GM18505 (cell line): ENCODE measurements around the gene IPCEF1.

ENCODE experiments used
- ATAC-seq: cut with Tn5 transposase; IDR thresholded peaks from one replicate; pipeline ENCODE4 v1.9.1; 2021; ENCODE audit not compliant: unreplicated experiment
- POLR2A ChIP-seq: IDR thresholded peaks from 4 replicates; pipeline ENCODE4 v1.6.1; 2011; ENCODE audit warnings: borderline replicate concordance; ENCODE audit not compliant: insufficient read depth, insufficient read length; ENCODE audit errors: extremely low read depth

The IPCEF1 gene

GRCh38 chr6:154164397-154164796, 192.2 kb downstream of the IPCEF1 start:
- no peak for ATAC-seq

GRCh38 chr6:154161689-154162088, 194.9 kb downstream of the IPCEF1 start:
- TF ChIP-seq POLR2A, result no peak
- ATAC-seq, result peak; percentile 81

More at GRCh38 chr6:154164397-154164796, 192.2 kb downstream of the IPCEF1 start:
- TF ChIP-seq POLR2A, result no peak

- no peak for ATAC-seq
Measured at GRCh38 chr6:154159126-154159525, 197.5 kb downstream of the IPCEF1 start.

GRCh38 chr6:154157706-154158105, 198.9 kb downstream of the IPCEF1 start:
- no peak for ATAC-seq
- no peak for TF ChIP-seq POLR2A

More at GRCh38 chr6:154159126-154159525, 197.5 kb downstream of the IPCEF1 start:
- TF ChIP-seq POLR2A, result no peak

- peak; percentile 44 for ATAC-seq
Measured at GRCh38 chr6:154157082-154157481, 199.5 kb downstream of the IPCEF1 start.

GRCh38 chr6:154156135-154156896, 200.3 kb downstream of the IPCEF1 start:
- ATAC-seq, result peak; percentile 76
- TF ChIP-seq POLR2A, result no peak

More at GRCh38 chr6:154157082-154157481, 199.5 kb downstream of the IPCEF1 start:
- TF ChIP-seq POLR2A, result no peak

- TF ChIP-seq POLR2A, result no peak
- no peak for ATAC-seq
Measured at GRCh38 chr6:154154389-154154967, 202.1 kb downstream of the IPCEF1 start.

- ATAC-seq, result no peak
Measured at GRCh38 chr6:154143753-154144152, 212.8 kb downstream of the IPCEF1 start.

GRCh38 chr6:154140743-154141142, 215.9 kb downstream of the IPCEF1 start:
- no peak for TF ChIP-seq POLR2A
- no peak for ATAC-seq

More at GRCh38 chr6:154143753-154144152, 212.8 kb downstream of the IPCEF1 start:
- TF ChIP-seq POLR2A, result no peak

- no peak for TF ChIP-seq POLR2A
- ATAC-seq, result no peak
Measured at GRCh38 chr6:154139892-154140291, 216.7 kb downstream of the IPCEF1 start.

- no peak for TF ChIP-seq POLR2A
- no peak for ATAC-seq
Measured at GRCh38 chr6:154138793-154139192, 217.8 kb downstream of the IPCEF1 start.

- TF ChIP-seq POLR2A, result no peak
- no peak for ATAC-seq
Measured at GRCh38 chr6:154134471-154135147, 222.0 kb downstream of the IPCEF1 start.

GRCh38 chr6:154127657-154128056, 228.9 kb downstream of the IPCEF1 start:
- no peak for ATAC-seq
- no peak for TF ChIP-seq POLR2A
